Lower leg skin (tissue), 4 donors: Measurements from ENCODE around the gene PNMA8C. TPM values are rescaled to one million over a fixed set of nuclear protein-coding genes. Genes with fewer than 3 reads are reported as not detected.

ENCODE experiments used
- DNase-seq, 2 donors: peaks; one replicate each; pipeline ENCODE4 v3.0.0-alpha.2; 2019; ENCODE audit warnings: low spot score in 2 of 2
- H3K4me3 ChIP-seq: fragments of 200-600 bp; sonication (generic); 2 replicates; pipeline ENCODE4 v1.5.1; 2017; ENCODE audit warnings: mild to moderate bottlenecking, low read depth; ENCODE audit not compliant: poor library complexity, severe bottlenecking
- POLR2A ChIP-seq, 2 donors: fragments of 450-650 bp; IDR thresholded peaks; one replicate each; pipeline ENCODE4 v1.6.1; 2016 to 2017; ENCODE audit warnings: antibody characterized with exemption in 2 of 2, mild to moderate bottlenecking in 1 of 2, moderate library complexity in 1 of 2
- WGBS, 2 donors: methylation state at CpG; one replicate each; pipeline ENCODE4 v1.1.5; 2018; 5-methylcytosine and 5-hydroxymethylcytosine counted together
- intact Hi-C: fragments of 100-400 bp; cut with DNase I; formaldehyde crosslinking; loops from one replicate; pipeline ENCODE4 v1.15.0; 2023; ENCODE audit warnings: low total_unique reads
- total RNA-seq, 4 donors: library from RNA; depleted of rRNA; stranded (reverse); fragments of >200 nt; gene quantifications; one replicate each; pipeline ENCODE4 v1.1.0, GENCODE V29; 2016
- TF ChIP-seq, protein P1 (sequence below), 3 donors: fragments of 450-650 bp; IDR thresholded peaks; one replicate each; pipeline ENCODE4 v1.5.1; 2016; ENCODE audit warnings: antibody characterized with exemption in 3 of 3, mild to moderate bottlenecking in 3 of 3, moderate library complexity in 2 of 3

PNMA8C gene
- total RNA-seq, 4 donors from 2014 or later: not detected

DNA sequence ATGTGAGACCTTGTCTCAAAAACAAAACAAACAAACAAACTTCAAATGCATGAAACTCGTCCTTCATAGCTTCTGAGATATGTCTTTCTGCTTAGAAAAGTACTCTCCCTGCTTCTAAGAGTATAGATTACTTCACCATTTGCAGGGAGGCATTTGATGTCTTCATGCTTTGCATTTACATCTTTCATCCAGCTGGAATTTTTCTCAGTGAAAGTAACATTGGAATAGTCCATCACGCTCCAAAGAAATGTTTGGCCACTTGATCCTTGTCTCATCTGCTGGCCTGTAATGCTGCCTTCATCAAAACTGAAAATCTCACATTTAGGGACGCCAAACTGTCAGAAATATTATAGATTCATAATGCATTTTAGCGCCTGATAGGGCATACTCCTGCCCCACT lies 23.4 kb upstream of the PNMA8C start:
- TF ChIP-seq, protein P1, sequence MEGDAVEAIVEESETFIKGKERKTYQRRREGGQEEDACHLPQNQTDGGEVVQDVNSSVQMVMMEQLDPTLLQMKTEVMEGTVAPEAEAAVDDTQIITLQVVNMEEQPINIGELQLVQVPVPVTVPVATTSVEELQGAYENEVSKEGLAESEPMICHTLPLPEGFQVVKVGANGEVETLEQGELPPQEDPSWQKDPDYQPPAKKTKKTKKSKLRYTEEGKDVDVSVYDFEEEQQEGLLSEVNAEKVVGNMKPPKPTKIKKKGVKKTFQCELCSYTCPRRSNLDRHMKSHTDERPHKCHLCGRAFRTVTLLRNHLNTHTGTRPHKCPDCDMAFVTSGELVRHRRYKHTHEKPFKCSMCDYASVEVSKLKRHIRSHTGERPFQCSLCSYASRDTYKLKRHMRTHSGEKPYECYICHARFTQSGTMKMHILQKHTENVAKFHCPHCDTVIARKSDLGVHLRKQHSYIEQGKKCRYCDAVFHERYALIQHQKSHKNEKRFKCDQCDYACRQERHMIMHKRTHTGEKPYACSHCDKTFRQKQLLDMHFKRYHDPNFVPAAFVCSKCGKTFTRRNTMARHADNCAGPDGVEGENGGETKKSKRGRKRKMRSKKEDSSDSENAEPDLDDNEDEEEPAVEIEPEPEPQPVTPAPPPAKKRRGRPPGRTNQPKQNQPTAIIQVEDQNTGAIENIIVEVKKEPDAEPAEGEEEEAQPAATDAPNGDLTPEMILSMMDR (IDR thresholded peaks at IDR 0.05): no peak
- TF ChIP-seq POLR2A (IDR thresholded peaks at IDR 0.05): no peak
- DNase-seq: no peak
- H3K4me3 ChIP-seq: no peak overlapping the region
- intact Hi-C loops: no loop called here
- 46 to 52% methylated on average over 4 of the region's 4 CpGs for WGBS, 2 donors

DNA sequence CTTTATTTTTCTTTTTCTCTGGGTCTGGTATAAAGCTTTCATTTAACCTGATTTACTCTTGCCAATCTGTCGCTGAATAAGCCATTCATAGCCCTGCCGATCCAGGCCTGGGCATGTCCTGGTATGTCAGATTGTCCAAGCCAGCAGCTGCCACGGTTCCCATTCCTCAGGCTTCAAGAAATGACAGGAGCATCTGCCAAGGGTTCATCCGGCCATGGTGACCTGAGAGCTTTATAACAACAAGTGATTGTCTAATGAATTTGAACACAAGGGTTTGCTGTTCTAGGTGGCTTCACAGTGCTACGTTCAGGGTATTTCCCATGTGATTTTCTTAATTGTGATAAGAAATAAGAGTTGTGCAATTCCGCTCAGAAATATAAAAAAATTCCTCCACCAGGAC lies 22.6 kb upstream of the PNMA8C start:
- no peak for DNase-seq
- 39 to 52% methylated on average over 6 of the region's 6 CpGs for WGBS, 2 donors
- TF ChIP-seq, protein P1 (IDR thresholded peaks at IDR 0.05): no peak
- no peak for TF ChIP-seq POLR2A (IDR thresholded peaks at IDR 0.05)
- intact Hi-C loops: no loop called here
- H3K4me3 ChIP-seq: no peak overlapping the region

DNA sequence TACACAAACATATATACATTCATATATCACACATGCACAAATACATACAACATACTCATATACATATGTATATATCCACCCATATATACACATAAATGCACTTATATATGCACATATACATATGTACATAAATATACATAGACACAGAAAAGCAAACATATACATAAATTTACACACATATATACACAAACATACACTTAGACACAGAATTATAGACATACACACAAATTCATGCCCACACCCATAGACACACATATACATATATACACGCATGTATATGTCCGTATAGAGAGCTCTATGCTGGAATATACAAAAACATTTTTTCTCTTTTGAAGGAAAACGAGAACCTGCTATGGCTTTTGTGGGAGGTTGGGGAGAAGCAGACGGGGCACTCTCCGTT lies 22.0 kb upstream of the PNMA8C start:
- WGBS, 2 donors: 61 to 62% methylated on average over 5 of the region's 5 CpGs
- intact Hi-C loops: no loop called here
- no peak for TF ChIP-seq POLR2A (IDR thresholded peaks at IDR 0.05)
- TF ChIP-seq, protein P1 (IDR thresholded peaks at IDR 0.05): no peak
- no peak overlapping the region for H3K4me3 ChIP-seq
- DNase-seq: no peak

DNA sequence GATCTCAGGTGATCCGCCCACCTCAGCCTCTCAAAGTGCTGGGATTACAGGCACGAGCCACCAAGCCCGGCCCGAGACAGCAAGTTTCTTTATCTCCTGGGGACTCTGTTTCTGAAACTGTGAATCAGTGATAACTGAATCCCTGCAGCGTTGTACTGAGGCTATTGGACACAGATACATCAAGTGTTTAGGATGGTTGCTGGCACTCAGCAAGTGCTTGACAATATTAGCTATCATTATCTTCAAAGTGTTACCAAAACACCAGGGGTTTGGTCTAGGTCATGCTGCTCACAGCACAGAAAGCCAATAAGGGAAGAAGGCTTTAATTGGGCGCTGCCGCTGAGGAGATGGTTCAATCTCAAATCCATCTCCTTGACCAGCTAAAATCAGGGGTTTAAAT lies 20.5 kb upstream of the PNMA8C start:
- no peak for DNase-seq
- intact Hi-C loops: no loop called here
- WGBS, 2 donors: 60 to 71% methylated on average over 7 of the region's 7 CpGs
- TF ChIP-seq POLR2A (IDR thresholded peaks at IDR 0.05): no peak
- TF ChIP-seq, protein P1 (IDR thresholded peaks at IDR 0.05): no peak
- no peak overlapping the region for H3K4me3 ChIP-seq

DNA sequence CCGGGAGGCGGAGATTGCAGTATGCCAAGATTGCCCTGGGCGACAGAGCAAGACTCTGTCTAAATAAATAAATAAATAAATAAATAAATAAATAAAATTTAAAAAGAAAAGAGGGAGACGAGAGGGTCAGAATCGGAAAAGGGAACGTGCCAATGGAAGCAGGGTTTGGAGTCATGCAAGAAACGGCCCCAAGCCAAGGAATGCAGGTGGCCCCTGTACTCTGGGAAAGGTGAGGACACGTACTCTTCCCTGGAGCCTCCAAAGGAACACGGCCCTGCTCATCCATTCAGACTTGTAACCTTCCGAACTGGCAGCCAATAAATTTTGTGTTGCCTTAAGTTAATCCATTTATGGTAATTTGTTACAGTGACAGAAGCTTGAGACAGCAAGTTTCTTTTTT lies 19.9 kb upstream of the PNMA8C start:
- 81 to 82% methylated on average over 10 of the region's 10 CpGs for WGBS, 2 donors
- no peak for DNase-seq
- H3K4me3 ChIP-seq: no peak overlapping the region
- TF ChIP-seq, protein P1 (IDR thresholded peaks at IDR 0.05): no peak
- TF ChIP-seq POLR2A (IDR thresholded peaks at IDR 0.05): no peak
- intact Hi-C loops: no loop called here

GRCh38 chr19:46447824-46448223 lies 19.1 kb upstream of the PNMA8C start:
- WGBS, 2 donors: 66 to 72% methylated on average over 5 of the region's 5 CpGs

More at GRCh38 chr19:46447824-46448223, 19.1 kb upstream of the PNMA8C start:
- no peak overlapping the region for H3K4me3 ChIP-seq
- no peak for DNase-seq
- intact Hi-C loops: no loop called here
- TF ChIP-seq, protein P1 (IDR thresholded peaks at IDR 0.05): no peak
- no peak for TF ChIP-seq POLR2A (IDR thresholded peaks at IDR 0.05)
